ENCODE results near the gene TXK.

The TXK gene

DNA sequence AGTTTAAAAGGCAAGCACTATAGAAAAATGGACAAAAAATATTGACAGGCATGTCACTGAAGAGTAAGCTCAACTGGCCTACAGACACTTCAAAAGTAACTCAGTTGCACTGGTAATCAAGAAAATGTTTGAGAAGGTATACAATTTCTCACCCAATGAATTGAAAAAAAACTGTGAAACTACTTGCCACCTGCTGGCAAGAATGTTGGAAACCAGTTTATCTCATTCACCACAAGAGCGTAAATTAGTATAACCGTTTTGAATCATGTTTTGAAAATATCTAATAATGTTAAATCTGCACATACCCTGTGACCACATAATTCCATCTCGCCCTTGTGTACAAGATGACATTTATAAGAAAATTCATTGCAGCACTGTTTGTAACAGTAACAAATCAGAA is 31.7 kb downstream of the TXK start:
- DNase-seq (ENCODE audit: low read depth), result no peak

DNA sequence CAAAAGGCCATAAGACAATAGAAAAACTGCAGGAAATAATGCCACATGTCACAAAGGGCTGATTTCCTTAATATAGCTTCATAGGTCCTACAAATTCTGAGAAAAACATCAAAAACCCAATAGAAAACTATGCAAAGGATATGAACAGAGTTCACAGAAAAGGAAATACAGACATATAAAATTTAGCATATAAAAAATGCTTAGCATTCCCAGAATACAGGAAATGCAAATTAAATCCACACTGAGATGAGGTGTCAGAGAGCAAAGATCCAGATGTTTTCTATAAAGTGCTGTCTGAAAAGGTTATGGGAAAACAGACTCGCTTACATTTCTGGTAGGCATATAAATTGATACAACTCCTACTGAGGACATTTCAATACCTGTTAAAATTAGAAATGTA is 33.8 kb downstream of the TXK start:
- DNase-seq (ENCODE audit: low read depth), result peak; percentile 23

DNA sequence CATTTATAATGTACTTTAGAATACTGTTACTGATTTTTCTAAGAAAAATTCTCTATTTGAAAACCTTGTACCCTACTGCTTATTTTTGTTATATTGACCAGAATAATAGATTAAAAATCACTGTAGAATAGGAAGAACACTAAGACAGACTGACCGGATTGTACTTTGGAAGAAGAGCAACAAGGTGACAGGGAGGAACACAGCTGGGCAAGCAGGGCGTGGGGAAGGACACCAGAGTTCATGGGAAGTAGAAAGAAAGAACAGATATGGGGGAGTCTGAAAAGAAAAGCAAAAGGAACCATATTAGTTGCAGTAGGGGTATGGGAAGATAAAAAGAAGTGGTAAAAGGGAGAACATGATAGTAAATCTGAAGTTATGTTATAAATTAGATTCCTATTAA is 38.6 kb downstream of the TXK start:
- no peak for DNase-seq (ENCODE audit: low read depth)

DNA sequence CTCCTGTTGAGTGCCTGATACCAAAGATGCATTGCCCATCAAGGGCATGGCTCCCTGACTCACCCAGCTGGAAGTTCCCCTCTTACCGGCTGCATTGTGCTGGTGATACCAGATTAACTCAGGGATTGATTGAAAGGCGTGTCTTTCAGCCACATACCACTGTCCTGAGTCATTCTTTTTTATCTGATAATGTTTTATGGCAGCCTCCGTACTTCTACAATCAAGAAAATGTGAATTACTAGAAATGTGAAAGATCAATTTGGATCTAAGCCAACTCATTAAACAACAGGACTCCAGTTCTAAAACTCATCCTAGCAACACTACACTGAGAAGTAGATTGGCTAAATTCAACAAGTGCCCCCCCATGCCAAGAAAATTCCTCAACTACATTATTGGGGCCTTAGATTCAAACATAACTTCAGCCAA is 40.0 kb downstream of the TXK start:
- peak; percentile 72 for DNase-seq (ENCODE audit: low read depth)

- DNase-seq (ENCODE audit: low read depth), result no peak
These were observed 43.4 kb downstream of the TXK start for GRCh38 chr4:48090621-48091020.

DNA sequence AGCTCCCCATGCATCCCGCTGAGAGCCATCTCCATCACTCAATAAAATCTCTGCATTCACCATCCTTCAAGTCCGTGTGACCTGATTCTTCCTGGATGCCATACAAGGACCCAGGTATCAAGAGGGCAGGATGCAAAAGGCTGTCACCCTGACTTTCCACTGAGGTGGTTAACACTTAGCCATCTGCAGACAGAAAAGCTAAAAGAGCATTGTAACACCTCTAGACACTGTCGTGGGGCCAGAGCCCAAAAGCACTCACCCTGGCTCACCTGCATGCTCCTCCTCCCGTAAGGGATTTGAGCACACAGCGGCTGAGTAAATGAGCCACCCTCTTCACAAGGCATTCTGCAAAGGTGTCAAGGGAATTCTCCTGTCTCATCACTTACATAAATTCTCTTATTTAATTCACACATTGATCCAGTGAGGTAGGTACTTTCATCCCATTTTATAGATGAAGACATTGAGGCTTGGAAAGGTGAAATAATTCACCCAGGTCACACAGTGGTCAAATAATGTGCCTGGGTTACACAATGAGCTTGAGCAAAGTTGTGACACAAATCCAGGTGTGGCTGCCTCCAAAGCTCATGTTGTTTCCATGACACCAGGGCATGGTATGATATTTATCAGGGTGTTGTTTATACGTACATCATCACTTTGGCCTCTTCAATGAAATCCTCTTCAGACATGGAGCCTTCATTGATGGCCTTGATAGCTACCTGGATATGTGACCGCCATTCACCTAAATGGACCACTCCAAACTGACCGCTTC is 48.0 kb downstream of the TXK start:
- no peak for DNase-seq (ENCODE audit: low read depth)

DNA sequence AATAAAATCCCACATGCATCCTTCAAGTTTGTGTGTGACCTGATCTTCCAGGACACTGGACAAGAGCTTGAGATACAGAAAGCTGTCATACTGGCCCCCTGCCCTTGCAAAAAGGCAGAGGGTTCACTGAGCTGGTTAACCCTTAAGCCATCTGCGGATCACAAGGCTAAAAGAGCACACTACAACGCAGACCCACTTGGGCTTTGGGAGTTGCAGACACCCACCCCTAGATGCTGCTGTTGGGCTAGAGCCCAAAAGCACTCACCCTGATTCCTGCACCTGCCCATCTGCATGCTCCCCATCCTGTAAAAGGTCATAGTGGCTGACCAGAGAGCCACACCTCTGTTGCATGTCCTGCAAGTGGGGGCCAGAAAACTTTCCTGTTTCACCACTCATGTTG is 51.1 kb downstream of the TXK start:
- no peak for DNase-seq (ENCODE audit: low read depth)

DNA sequence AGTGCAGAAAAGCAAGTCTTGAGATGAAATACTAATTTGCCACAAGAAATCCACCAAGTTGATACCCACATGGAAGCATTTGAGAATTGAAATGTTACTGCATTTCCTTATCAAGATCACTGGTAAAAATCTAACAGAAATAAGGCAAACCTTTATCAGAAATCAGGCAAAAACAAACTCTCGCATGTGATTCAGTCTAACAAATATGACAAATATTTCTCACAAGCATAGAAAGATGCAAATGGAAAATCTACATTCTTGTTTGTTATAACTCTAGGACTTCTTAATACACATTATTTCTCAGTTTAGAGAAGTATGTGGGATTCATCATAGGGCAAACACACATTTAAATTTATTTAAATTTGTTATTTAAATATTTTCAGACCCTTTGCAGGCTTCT is 52.9 kb downstream of the TXK start:
- no peak for DNase-seq (ENCODE audit: low read depth)

DNA sequence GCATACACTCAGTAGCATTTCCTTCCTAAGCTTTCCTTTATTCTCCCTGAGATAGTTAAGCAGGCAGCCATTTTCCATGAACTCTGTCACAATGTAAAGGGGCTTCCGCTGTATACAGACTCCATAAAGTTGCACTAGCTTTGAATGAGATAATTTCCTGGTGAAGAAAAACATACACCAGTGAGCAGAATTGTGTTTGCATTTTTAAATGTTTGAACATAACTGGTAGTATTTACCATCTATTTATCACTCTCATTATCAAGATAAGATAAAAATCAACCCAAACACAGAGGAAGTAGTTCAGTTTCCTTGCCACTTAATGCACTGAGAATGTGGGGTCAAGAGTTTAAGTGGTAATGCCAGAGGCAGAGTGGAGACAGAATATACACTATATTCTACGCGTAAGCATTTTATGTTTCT is 54.1 kb downstream of the TXK start:
- peak; percentile 24 for DNase-seq (ENCODE audit: low read depth)

DNA sequence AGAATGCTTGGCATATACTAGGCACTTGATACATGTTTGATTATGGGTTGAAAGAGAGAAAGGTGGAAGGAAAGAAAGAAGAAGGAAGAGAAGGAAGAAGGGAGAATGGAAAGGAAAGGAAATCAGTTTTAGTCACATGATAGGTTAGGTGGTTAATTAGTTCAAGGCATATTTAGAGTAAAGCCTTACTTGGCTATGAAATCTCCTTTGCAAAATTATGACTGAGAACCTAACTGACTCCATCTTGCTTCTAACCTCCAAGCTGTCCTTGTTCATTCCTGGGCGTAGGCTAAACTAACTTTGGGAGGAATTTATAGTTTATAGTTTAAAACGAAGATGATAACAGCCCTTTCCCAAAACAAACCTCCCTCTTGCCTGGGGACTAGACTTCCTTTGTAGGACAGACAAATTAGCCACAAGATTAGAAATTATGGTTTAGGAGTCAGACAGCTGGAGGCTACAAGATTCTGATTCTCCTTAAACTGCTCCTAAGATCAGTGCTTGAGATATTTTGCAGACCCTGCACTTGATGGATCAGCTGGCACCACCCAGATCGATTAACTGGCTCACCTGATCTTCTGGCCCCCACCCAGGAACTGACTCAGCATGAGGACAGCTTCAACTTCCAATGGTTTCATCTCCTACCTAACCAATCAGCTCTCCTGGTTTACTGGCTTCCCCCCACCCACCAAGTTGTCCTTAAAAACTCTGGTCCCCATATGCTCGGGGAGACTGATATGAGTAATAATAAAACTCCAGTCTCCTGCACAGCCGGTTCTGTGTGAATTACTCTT is 55.0 kb downstream of the TXK start:
- DNase-seq (ENCODE audit: low read depth), result no peak

GRCh38 chr4:48078425-48078824 is 55.6 kb downstream of the TXK start:
- DNase-seq (ENCODE audit: low read depth), result no peak

DNA sequence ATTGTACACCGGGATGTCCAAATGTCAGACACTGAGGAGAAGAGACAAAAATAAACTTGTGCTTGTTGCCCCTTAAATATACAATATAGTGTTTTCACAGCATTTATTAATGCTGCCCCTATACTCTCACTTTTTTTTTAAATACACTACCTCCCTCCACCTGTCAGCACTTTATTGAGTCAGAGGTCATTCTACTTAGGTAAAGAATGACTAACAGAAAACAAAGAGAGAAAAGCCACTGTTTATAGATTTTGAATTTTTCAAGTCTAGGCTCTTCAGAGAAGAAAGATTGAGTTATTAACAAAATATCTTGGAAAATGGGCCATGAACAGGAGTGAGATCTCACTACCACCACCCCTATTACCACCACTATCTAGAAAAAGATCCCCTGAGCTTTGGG is 59.4 kb downstream of the TXK start:
- no peak for DNase-seq (ENCODE audit: low read depth)

DNA sequence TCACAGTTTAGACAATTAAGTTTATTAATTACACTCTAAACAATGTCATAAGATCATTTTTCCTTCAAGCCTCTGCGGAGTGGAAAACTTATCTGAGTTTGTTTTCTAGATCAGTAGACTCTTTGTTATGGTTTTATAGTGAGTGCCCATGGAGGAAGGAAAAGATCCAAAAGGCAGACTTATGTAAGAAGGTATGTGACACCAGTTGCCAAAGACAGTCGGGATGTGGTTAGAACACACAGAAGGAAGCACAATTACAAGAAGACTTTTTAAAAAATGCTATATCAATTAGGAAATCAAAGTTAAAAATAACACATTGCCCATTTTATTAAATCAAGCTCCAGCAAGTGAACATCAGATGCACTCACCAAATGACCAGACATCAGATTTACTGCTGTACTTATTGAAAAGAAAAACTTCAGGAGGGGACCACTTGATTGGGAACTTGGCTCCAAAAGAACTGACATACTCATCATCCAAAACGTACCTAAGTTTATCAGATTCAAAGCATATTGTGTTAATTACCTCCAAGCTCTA is 60.4 kb downstream of the TXK start:
- DNase-seq (ENCODE audit: low read depth), result no peak

DNA sequence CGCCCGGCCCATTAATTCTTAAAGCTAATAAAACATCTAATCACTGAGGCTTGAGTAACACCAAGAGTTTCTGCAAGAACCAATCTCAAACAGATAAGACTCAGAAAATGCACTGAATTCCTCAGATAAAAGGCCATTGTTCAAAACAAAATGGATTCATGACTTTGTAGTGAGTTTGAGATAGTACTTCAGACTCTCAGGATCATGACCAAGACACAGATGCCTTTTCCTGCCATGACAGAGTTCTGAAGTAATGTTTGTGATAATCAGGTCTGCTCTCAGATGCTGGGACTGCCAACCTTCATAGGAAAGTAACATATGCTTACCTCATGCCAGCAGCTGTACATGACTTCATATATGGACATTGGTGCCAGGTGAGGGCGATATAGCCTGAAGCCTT is 62.9 kb downstream of the TXK start:
- DNase-seq (ENCODE audit: low read depth), result no peak

DNA sequence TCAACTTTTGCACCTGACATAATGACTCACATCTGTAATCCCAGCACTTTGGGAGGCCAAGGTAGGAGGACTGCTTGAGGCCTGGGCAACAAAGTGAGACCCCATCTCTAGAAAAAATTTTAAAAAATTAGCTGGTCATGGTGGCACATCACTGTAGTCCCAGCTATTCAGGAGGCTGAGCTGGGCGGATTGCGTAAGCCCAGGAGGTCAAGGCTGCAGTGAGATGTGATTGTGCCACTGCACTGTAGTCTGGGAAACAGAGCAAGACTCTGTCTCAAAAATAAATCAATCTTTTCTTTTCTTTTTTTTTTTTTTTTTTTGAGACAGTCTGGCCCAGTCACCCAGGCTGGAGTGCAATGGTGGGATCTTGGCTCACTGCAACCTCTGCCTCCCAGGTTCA is 65.0 kb downstream of the TXK start:
- no peak for DNase-seq (ENCODE audit: low read depth)

GRCh38 chr4:48068182-48068581 is 65.9 kb downstream of the TXK start:
- DNase-seq (ENCODE audit: low read depth), result no peak

GRCh38 chr4:48067536-48067935 is 66.5 kb downstream of the TXK start:
- DNase-seq (ENCODE audit: low read depth), result no peak

DNA sequence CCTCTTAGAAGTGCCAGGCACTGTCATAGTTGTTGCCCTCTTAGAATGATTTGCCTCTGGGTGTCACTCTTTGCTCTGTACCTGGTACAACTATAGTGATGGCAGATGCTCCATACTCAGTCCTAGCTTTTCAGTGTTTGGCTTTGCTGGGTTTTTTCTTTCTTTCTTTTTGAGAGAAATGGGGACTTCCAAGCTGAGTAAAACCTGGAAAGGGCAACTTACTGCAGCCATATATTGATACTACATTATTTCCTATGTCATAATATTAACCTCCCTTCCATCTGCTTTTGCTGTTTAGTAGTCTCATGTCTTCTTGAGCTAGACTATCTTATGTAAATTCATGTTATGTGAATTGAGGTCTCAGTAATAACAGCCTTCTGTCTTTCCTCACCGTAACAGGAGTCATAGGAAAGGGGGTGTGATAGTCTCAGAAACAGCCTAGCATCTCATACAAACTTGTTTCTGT is 68.4 kb downstream of the TXK start:
- no peak for DNase-seq (ENCODE audit: low read depth)

GRCh38 chr4:48064349-48064748 is 69.7 kb downstream of the TXK start:
- no peak for DNase-seq (ENCODE audit: low read depth)

GRCh38 chr4:48058617-48059530 is 75.2 kb downstream of the TXK start:
- no peak for DNase-seq (ENCODE audit: low read depth)

- no peak for DNase-seq (ENCODE audit: low read depth)
These were observed 83.0 kb downstream of the TXK start for GRCh38 chr4:48051078-48051477.

DNA sequence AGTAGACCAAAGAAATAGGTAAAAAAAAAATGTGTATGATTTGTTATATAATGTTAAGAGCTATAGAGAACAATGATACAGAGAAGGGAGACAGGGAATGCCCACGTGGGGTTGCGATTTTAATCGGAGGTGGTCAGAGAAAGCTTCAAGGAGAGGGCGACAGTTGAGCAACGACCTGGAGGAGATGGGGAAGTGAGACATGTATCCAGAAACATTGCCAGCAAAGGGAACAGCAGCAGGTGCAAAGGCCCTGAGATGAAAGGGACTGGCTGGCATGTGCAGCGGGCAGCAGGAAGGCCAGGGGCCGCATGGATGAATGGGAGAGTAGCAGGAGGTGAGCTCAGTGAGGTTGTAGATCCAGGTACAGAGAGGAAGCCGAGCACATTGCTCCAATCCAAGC is 84.6 kb downstream of the TXK start:
- DNase-seq (ENCODE audit: low read depth), result no peak

Data from HS-5 (cell line).